OCI-LY1 (cell line): ENCODE results near the gene GNG8.

Experiments
- H2AFZ ChIP-seq: fragments of 200-600 bp; sonication (generic), shearing (Covaris generic); 2 replicates; pipeline ENCODE4 v1.6.0; 2014; ENCODE audit warnings: antibody characterized with exemption, mild to moderate bottlenecking, low read length
- H3F3A ChIP-seq: fragments of 200-600 bp; sonication (generic), shearing (Covaris generic); 2 replicates; pipeline ENCODE4 v1.6.0; 2014; ENCODE audit warnings: mild to moderate bottlenecking, antibody characterized with exemption, low read length, moderate library complexity; ENCODE audit not compliant: insufficient read depth
- H3K27ac ChIP-seq: fragments of 200-600 bp; sonication (generic); 2 replicates; pipeline ENCODE4 v1.5.1; 2014; ENCODE audit warnings: low read length, mixed run types, mild to moderate bottlenecking, low read depth; ENCODE audit not compliant: poor library complexity, severe bottlenecking
- H3K27me3 ChIP-seq: fragments of 200-600 bp; sonication (generic); 2 replicates; pipeline ENCODE4 v1.6.0; 2014; ENCODE audit warnings: antibody characterized with exemption, mild to moderate bottlenecking, low read length, moderate library complexity; ENCODE audit not compliant: insufficient read depth
- H3K36me3 ChIP-seq: fragments of 200-600 bp; sonication (generic); 2 replicates; pipeline ENCODE4 v1.6.1; 2014; ENCODE audit warnings: mild to moderate bottlenecking, antibody characterized with exemption, low read length, moderate library complexity, mixed read lengths; ENCODE audit not compliant: insufficient read depth
- H3K4me1 ChIP-seq: fragments of 200-600 bp; sonication (generic); 2 replicates; pipeline ENCODE4 v1.5.1; 2014; ENCODE audit warnings: mild to moderate bottlenecking, low read length, moderate library complexity; ENCODE audit not compliant: insufficient read depth, severe bottlenecking
- H3K4me2 ChIP-seq: fragments of 200-600 bp; sonication (generic), shearing (Covaris generic); 2 replicates; pipeline ENCODE4 v1.6.1; 2014; ENCODE audit warnings: low read length
- H3K4me3 ChIP-seq: fragments of 200-600 bp; sonication (generic); 2 replicates; pipeline ENCODE4 v1.5.1; 2014; ENCODE audit warnings: low read length, low read depth, mild to moderate bottlenecking, mixed read lengths; ENCODE audit not compliant: poor library complexity, severe bottlenecking
- H3K79me2 ChIP-seq: fragments of 200-600 bp; shearing (Covaris generic); 2 replicates; pipeline ENCODE4 v1.6.1; 2016; ENCODE audit warnings: mixed run types, low read length, mixed read lengths; ENCODE audit not compliant: insufficient read depth
- H3K9ac ChIP-seq: fragments of 200-600 bp; sonication (generic), shearing (Covaris generic); 2 replicates; pipeline ENCODE4 v1.6.1; 2014; ENCODE audit warnings: mild to moderate bottlenecking, low read length, mixed read lengths
- H3K9me2 ChIP-seq: fragments of 200-600 bp; sonication (generic), shearing (Covaris generic); 2 replicates; pipeline ENCODE4 v1.6.1; 2014; ENCODE audit warnings: low read depth, mild to moderate bottlenecking, low read length, mixed read lengths
- H3K9me3 ChIP-seq: fragments of 200-600 bp; shearing (Covaris generic); 2 replicates; pipeline ENCODE4 v1.6.1; 2014; ENCODE audit warnings: low read length, mixed read lengths
- H4K20me1 ChIP-seq: fragments of 200-600 bp; sonication (generic), shearing (Covaris generic); 2 replicates; pipeline ENCODE4 v1.6.0; 2016; ENCODE audit warnings: mild to moderate bottlenecking, low read length; ENCODE audit not compliant: insufficient read depth
- EZH2 ChIP-seq: fragments of 200-600 bp; sonication (generic), shearing (Covaris generic); IDR thresholded peaks from 2 replicates; pipeline ENCODE4 v1.8.0; 2017; ENCODE audit warnings: borderline replicate concordance, mixed run types, mild to moderate bottlenecking, antibody characterized with exemption, low read length, moderate library complexity, mixed read lengths
- TF ChIP-seq, protein P1 (sequence below): fragments of 200-600 bp; sonication (generic), shearing (Covaris generic); IDR thresholded peaks from 2 replicates; pipeline ENCODE4 v1.5.1; 2017; ENCODE audit warnings: mild to moderate bottlenecking, antibody characterized with exemption, low read length, moderate library complexity, mixed read lengths

Gene GNG8

DNA sequence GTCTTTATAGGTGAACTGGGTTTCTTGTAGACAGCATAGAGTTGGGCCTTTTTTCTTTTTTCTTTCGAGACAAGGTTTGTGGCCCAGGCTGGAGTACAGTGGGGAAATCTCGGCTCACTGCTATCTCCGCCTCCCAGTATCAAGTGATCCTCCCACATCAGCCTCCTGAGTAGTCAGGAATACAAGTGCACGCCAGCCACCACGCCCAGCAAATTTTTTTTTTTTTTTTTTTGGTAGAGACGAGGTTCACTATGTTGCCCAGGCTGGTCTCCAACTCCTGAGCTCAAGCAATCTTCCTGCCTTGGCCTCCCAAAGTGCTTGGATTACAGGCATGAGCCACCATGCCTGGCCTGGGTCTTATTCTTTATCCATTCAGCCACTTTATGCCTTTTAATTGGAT lies 40.0 kb downstream of the GNG8 start:
- H3K4me2 ChIP-seq = no peak overlapping the region
- no peaks in the 10 kb centered on the region for H4K20me1 ChIP-seq
- no peak overlapping the region for H2AFZ ChIP-seq
- no peaks in the 10 kb centered on the region; the same call in 1 of the 2 replicates for H3K27me3 ChIP-seq
- H3K9me3 ChIP-seq = peaks cover 7% of the 10 kb centered on the region
- no peak overlapping the region for H3K27ac ChIP-seq
- H3F3A ChIP-seq = no peaks in the 10 kb centered on the region
- H3K4me1 ChIP-seq = peaks cover 3% of the 10 kb centered on the region
- no peaks in the 10 kb centered on the region; the same call in 1 of the 2 replicates for H3K36me3 ChIP-seq
- no peak overlapping the region for H3K4me3 ChIP-seq
- H3K79me2 ChIP-seq = no peaks in the 10 kb centered on the region
- H3K9ac ChIP-seq = no peak overlapping the region
- H3K9me2 ChIP-seq = no peaks in the 10 kb centered on the region
- TF ChIP-seq, protein P1, sequence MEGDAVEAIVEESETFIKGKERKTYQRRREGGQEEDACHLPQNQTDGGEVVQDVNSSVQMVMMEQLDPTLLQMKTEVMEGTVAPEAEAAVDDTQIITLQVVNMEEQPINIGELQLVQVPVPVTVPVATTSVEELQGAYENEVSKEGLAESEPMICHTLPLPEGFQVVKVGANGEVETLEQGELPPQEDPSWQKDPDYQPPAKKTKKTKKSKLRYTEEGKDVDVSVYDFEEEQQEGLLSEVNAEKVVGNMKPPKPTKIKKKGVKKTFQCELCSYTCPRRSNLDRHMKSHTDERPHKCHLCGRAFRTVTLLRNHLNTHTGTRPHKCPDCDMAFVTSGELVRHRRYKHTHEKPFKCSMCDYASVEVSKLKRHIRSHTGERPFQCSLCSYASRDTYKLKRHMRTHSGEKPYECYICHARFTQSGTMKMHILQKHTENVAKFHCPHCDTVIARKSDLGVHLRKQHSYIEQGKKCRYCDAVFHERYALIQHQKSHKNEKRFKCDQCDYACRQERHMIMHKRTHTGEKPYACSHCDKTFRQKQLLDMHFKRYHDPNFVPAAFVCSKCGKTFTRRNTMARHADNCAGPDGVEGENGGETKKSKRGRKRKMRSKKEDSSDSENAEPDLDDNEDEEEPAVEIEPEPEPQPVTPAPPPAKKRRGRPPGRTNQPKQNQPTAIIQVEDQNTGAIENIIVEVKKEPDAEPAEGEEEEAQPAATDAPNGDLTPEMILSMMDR = no peak
- no peak for TF ChIP-seq EZH2

- no peak overlapping the region for H3K4me2 ChIP-seq
- no peaks in the 10 kb centered on the region for H3K9me2 ChIP-seq
- H2AFZ ChIP-seq = no peak overlapping the region
- no peak for TF ChIP-seq EZH2
- TF ChIP-seq, protein P1 = no peak
- no peaks in the 10 kb centered on the region for H3F3A ChIP-seq
- no peaks in the 10 kb centered on the region for H3K9me3 ChIP-seq
- H3K79me2 ChIP-seq = no peaks in the 10 kb centered on the region
- no peaks in the 10 kb centered on the region for H3K36me3 ChIP-seq
- no peaks in the 10 kb centered on the region for H3K27me3 ChIP-seq
- H3K9ac ChIP-seq = no peak overlapping the region
- H3K27ac ChIP-seq = no peak overlapping the region
- no peak overlapping the region for H3K4me3 ChIP-seq
- no peaks in the 10 kb centered on the region for H4K20me1 ChIP-seq
- no peaks in the 10 kb centered on the region for H3K4me1 ChIP-seq
Observed at GRCh38 chr19:46591870-46592269, 44.1 kb downstream of the GNG8 start.

DNA sequence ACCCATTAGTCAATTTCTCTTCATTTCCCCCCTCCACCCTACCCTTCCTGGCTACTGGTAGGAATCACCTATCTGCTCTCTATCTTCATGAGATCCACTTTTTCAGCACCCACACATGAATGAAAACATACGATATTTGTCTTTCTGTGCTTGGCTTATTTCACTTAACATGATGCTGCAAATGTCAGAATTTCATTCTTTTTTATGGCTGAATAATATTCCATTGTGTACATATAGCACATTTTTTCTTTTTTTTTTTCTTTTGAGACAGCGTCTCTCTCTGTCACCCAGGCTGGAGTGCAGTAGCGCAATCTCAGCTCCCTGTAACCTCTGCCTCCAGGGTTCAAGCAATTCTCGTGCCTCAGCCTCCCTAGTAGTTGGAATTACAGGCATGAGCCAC lies 44.7 kb downstream of the GNG8 start:
- Histone ChIP-seq H3K36me3 (no peaks in the 10 kb centered on the region), H3F3A (no peaks in the 10 kb centered on the region), H3K79me2 (no peaks in the 10 kb centered on the region), H3K4me3 (no peak overlapping the region), H3K9me2 (no peaks in the 10 kb centered on the region), H3K9ac (no peak overlapping the region), H3K4me1 (no peaks in the 10 kb centered on the region), H3K4me2 (no peak overlapping the region), H2AFZ (no peak overlapping the region), H3K27ac (no peak overlapping the region), H3K9me3 (no peaks in the 10 kb centered on the region), H3K27me3 (no peaks in the 10 kb centered on the region), H4K20me1 (no peaks in the 10 kb centered on the region)
- TF ChIP-seq, protein P1 = no peak
- TF ChIP-seq EZH2 = no peak
